GM19463 (cell line): ENCODE measurements around the gene NT5C3A.
"Not testable (repeated sequence)": the region's sequence is repeated elsewhere in the genome, so short reads cannot be mapped to it uniquely, and the experiment has no call there.

ENCODE experiments used
- ATAC-seq: cut with Tn5 transposase; IDR thresholded peaks from one replicate; pipeline ENCODE4 v1.9.1; 2021; ENCODE audit warnings: mild to moderate bottlenecking, moderate library complexity; ENCODE audit not compliant: unreplicated experiment

NT5C3A gene

GRCh38 chr7:32991068-32991585 lies 71.4 kb downstream of the NT5C3A start:
- not testable (repeated sequence) for ATAC-seq

GRCh38 chr7:32988148-32988547 lies 74.4 kb downstream of the NT5C3A start:
- peak; percentile 79 for ATAC-seq

- not testable (repeated sequence) for ATAC-seq
Measured at GRCh38 chr7:32979902-32980301, 82.7 kb downstream of the NT5C3A start.

- ATAC-seq = not testable (repeated sequence)
Measured at GRCh38 chr7:32979246-32979645, 83.3 kb downstream of the NT5C3A start.

GRCh38 chr7:32977159-32977558 lies 85.4 kb downstream of the NT5C3A start:
- not testable (repeated sequence) for ATAC-seq

GRCh38 chr7:32971967-32972366 lies 90.6 kb downstream of the NT5C3A start:
- not testable (repeated sequence) for ATAC-seq

- not testable (repeated sequence) for ATAC-seq
Measured at GRCh38 chr7:32967268-32967582, 95.4 kb downstream of the NT5C3A start.

GRCh38 chr7:32966489-32967267 lies 95.9 kb downstream of the NT5C3A start:
- ATAC-seq = not testable (repeated sequence)

GRCh38 chr7:32964461-32965159 lies 98.0 kb downstream of the NT5C3A start:
- peak; percentile 99 for ATAC-seq
